ENCODE results near the gene DNAJC7.

Gene DNAJC7

GRCh38 chr17:42031584-42031983 lies 14.3 kb upstream of the DNAJC7 start:
- DNase-seq (ENCODE audit: low spot score) = no peak
- in situ Hi-C loops (cut with MboI; ENCODE audit: low sequenced_read_pairs, unreplicated experiment) = no loop called here
- TF ChIP-seq CTCF (IDR thresholded peaks at IDR 0.05; ENCODE audit: borderline replicate concordance, control extremely low read depth, extremely low read depth, insufficient read depth, missing control alignments) = no peak

GRCh38 chr17:42028791-42029127 lies 11.5 kb upstream of the DNAJC7 start:
- in situ Hi-C loops (cut with MboI; ENCODE audit: low sequenced_read_pairs, unreplicated experiment) = loop anchor here (10.0 kb wide), 1 partner anchor 76 kb away; no protein-coding TSS in a partner anchor
- no peak for DNase-seq (ENCODE audit: low spot score)
- no peak for TF ChIP-seq CTCF (IDR thresholded peaks at IDR 0.05; ENCODE audit: borderline replicate concordance, control extremely low read depth, extremely low read depth, insufficient read depth, missing control alignments)

GRCh38 chr17:42027961-42028790 lies 10.9 kb upstream of the DNAJC7 start:
- no peak for TF ChIP-seq CTCF (IDR thresholded peaks at IDR 0.05; ENCODE audit: borderline replicate concordance, control extremely low read depth, extremely low read depth, insufficient read depth, missing control alignments)
- in situ Hi-C loops (cut with MboI; ENCODE audit: low sequenced_read_pairs, unreplicated experiment) = loop anchor here (10.0 kb wide), 1 partner anchor 77 kb away; no protein-coding TSS in a partner anchor
- no peak for DNase-seq (ENCODE audit: low spot score)

GRCh38 chr17:42027590-42027889 lies 10.3 kb upstream of the DNAJC7 start:
- in situ Hi-C loops (cut with MboI; ENCODE audit: low sequenced_read_pairs, unreplicated experiment) = loop anchor here (10.0 kb wide), 1 partner anchor 77 kb away; no protein-coding TSS in a partner anchor
- no peak for DNase-seq (ENCODE audit: low spot score)
- no peak for TF ChIP-seq CTCF (IDR thresholded peaks at IDR 0.05; ENCODE audit: borderline replicate concordance, control extremely low read depth, extremely low read depth, insufficient read depth, missing control alignments)

GRCh38 chr17:42026857-42027589 lies 9.8 kb upstream of the DNAJC7 start:
- in situ Hi-C loops (cut with MboI; ENCODE audit: low sequenced_read_pairs, unreplicated experiment) = loop anchor here (10.0 kb wide), 1 partner anchor 78 kb away; no protein-coding TSS in a partner anchor
- DNase-seq (ENCODE audit: low spot score) = no peak
- TF ChIP-seq CTCF (IDR thresholded peaks at IDR 0.05; ENCODE audit: borderline replicate concordance, control extremely low read depth, extremely low read depth, insufficient read depth, missing control alignments) = no peak

GRCh38 chr17:42025936-42026335 lies 8.7 kb upstream of the DNAJC7 start:
- TF ChIP-seq CTCF (IDR thresholded peaks at IDR 0.05; ENCODE audit: borderline replicate concordance, control extremely low read depth, extremely low read depth, insufficient read depth, missing control alignments) = no peak
- no peak for DNase-seq (ENCODE audit: low spot score)
- in situ Hi-C loops (cut with MboI; ENCODE audit: low sequenced_read_pairs, unreplicated experiment) = loop anchor here (10.0 kb wide), 1 partner anchor 79 kb away; no protein-coding TSS in a partner anchor

Data from GM13976 (cell line).